RWPE2 (cell line): Measurements from ENCODE around the gene TMEM63B.
"Not testable (repeated sequence)": the region's sequence is repeated elsewhere in the genome, so short reads cannot be mapped to it uniquely, and the experiment has no call there.

Experiments used
- ATAC-seq: fragments of 200-7000 bp; cut with Tn5 transposase; 3 replicates; pipeline ENCODE4 v1.9.1; 2021; ENCODE audit warnings: low read depth
- DNase-seq: peaks from one replicate; pipeline ENCODE4 v3.0.0-alpha.2; 2020; ENCODE audit warnings: low spot score
- H3K27ac ChIP-seq: fragments of 450-650 bp; 2 replicates; pipeline ENCODE4 v1.5.1; 2017; ENCODE audit warnings: mild to moderate bottlenecking; ENCODE audit not compliant: poor library complexity, severe bottlenecking
- H3K27me3 ChIP-seq: fragments of 250-450 bp; sonication (Bioruptor Pico); 2 replicates; pipeline ENCODE4 v1.5.1; 2021; ENCODE audit warnings: mild to moderate bottlenecking, moderate library complexity; ENCODE audit not compliant: insufficient read depth, poor library complexity, severe bottlenecking
- H3K36me3 ChIP-seq: fragments of 250-450 bp; sonication (Bioruptor Pico); 2 replicates; pipeline ENCODE4 v1.5.1; 2020; ENCODE audit warnings: low read depth, mild to moderate bottlenecking, moderate library complexity
- H3K4me1 ChIP-seq: fragments of 250-450 bp; sonication (Bioruptor Pico); 2 replicates; pipeline ENCODE4 v1.5.1; 2021; ENCODE audit warnings: mild to moderate bottlenecking, moderate library complexity; ENCODE audit not compliant: insufficient read depth, poor library complexity, severe bottlenecking
- H3K4me3 ChIP-seq: fragments of 250-450 bp; sonication (Bioruptor Pico); 2 replicates; pipeline ENCODE4 v1.5.1; 2021; ENCODE audit warnings: mild to moderate bottlenecking, moderate library complexity; ENCODE audit not compliant: severe bottlenecking
- H3K9me3 ChIP-seq: fragments of 250-450 bp; sonication (Bioruptor Pico); 2 replicates; pipeline ENCODE4 v1.5.1; 2021; ENCODE audit warnings: mild to moderate bottlenecking, moderate library complexity; ENCODE audit not compliant: severe bottlenecking
- CTCF ChIP-seq: fragments of 450-650 bp; IDR thresholded peaks from one replicate; pipeline ENCODE4 v1.5.1; 2017; ENCODE audit warnings: mild to moderate bottlenecking, moderate library complexity; ENCODE audit not compliant: poor library complexity, severe bottlenecking

The TMEM63B gene

GRCh38 chr6:44179072-44179536 is 51.8 kb downstream of the TMEM63B start:
- no peak for TF ChIP-seq CTCF
- H3K36me3 ChIP-seq, result no peaks in the 10 kb centered on the region
- H3K9me3 ChIP-seq, result no peaks in the 10 kb centered on the region
- ATAC-seq (peak; percentile 39; the same call in 1 of the 3 replicates), DNase-seq (no peak)
- H3K27me3 ChIP-seq, result no peaks in the 10 kb centered on the region
- H3K27ac ChIP-seq, result peak overlapping the region; percentile 71
- peaks cover 7% of the 10 kb centered on the region for H3K4me1 ChIP-seq
- H3K4me3 ChIP-seq, result no peak overlapping the region

- Histone ChIP-seq H3K27me3 (no peaks in the 10 kb centered on the region), H3K4me1 (peaks cover 7% of the 10 kb centered on the region), H3K36me3 (no peaks in the 10 kb centered on the region), H3K4me3 (no peak overlapping the region), H3K9me3 (no peaks in the 10 kb centered on the region), H3K27ac (peak overlapping the region; percentile 71)
- TF ChIP-seq CTCF, result no peak
- DNase-seq (no peak), ATAC-seq (no peak)
Measured at GRCh38 chr6:44179648-44180047, 52.3 kb downstream of the TMEM63B start.

GRCh38 chr6:44180406-44180805 is 53.1 kb downstream of the TMEM63B start:
- no peaks in the 10 kb centered on the region for H3K36me3 ChIP-seq
- DNase-seq, result no peak
- peaks cover 7% of the 10 kb centered on the region for H3K4me1 ChIP-seq
- no peak overlapping the region for H3K4me3 ChIP-seq
- TF ChIP-seq CTCF, result no peak
- H3K27me3 ChIP-seq, result no peaks in the 10 kb centered on the region
- H3K9me3 ChIP-seq, result no peaks in the 10 kb centered on the region
- no peak for ATAC-seq
- no peak overlapping the region for H3K27ac ChIP-seq

GRCh38 chr6:44180886-44181285 is 53.5 kb downstream of the TMEM63B start:
- Histone ChIP-seq H3K27ac (no peak overlapping the region), H3K36me3 (no peaks in the 10 kb centered on the region), H3K27me3 (no peaks in the 10 kb centered on the region), H3K4me3 (no peak overlapping the region), H3K9me3 (no peaks in the 10 kb centered on the region), H3K4me1 (peaks cover 7% of the 10 kb centered on the region)
- ATAC-seq (peak; percentile 25; the same call in 2 of the 3 replicates), DNase-seq (no peak)
- no peak for TF ChIP-seq CTCF

GRCh38 chr6:44181784-44182183 is 54.4 kb downstream of the TMEM63B start:
- not testable (repeated sequence) for H3K9me3 ChIP-seq, H3K36me3 ChIP-seq, ATAC-seq, H3K27ac ChIP-seq, H3K4me1 ChIP-seq, H3K27me3 ChIP-seq, H3K4me3 ChIP-seq, DNase-seq
